ENCODE measurements around the gene GSTT2.
"Not testable (repeated sequence)": the region's sequence is repeated elsewhere in the genome, so short reads cannot be mapped to it uniquely, and the experiment has no call there.

The GSTT2 gene

DNA sequence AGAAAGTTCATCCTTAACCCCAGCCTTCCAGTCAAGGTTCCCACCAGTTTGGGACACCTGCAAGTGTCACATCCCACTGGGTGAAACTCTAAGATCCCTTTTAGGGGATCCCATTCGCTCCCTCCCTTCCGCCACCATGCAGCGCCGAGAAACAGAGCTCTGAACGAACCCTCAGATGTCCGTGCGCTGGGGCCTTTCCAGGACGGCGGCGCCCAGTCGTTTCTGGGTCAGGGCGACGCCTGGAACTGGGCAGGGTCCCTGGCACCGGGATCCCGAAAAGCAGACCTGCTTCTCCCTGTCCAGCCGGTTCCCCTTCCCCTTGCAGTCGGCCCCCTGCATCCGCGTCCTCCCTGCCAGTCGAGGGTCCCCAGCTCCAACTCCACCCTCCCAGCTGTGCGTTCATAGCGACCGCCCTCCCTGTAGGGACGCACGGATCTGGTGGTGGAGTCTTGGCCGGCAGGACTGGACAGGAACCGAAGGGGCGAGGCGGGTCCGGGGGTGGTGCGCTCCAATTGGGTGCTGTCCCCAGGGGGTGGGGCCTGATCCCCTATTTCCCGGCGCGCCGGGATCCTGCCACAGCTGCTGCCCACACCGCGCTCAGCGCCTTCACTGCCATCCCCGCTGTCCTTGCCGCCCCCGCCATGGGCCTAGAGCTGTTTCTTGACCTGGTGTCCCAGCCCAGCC lies at the start of gene GSTT2:
GSTT2 (plus strand) TSS at position 578 of the 684 bp plus-strand sequence.
- DNase-seq = not testable (repeated sequence)

DNA sequence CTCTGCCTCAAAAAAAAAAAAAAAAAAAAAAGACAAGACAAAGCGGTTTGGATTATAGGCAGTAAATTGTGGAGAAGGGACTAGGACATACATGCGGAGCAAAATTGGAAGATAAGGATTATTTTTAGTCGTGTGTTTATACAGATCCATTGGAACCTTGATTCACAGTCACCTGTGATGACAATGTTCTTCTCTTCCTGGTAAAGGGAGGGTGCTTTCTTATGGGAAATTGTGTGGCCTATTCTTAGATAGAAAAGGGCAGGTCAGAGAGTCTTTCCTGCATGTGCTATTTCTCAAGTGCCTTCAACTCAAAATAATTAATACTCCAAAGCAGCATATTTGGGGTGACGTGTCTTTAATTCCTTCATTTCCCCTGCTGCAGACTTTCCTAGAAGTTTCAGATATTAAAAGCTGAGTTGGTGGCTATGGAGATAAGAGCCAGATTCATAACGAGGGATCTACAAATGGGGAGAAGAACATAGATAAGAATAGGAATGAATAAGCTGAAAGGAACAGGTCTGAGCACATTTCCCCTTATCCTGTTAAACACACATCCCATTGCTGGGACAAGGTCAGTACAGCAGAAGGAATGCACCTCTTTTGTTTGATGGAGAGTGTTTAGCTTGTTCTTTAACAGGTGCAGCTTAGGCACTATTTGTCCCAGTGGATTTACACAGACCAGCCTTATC lies 41.5 kb upstream of the GSTT2 start:
- DNase-seq = no peak

GRCh38 chr22:23939017-23939357 lies 40.9 kb upstream of the GSTT2 start:
- no peak for DNase-seq

GRCh38 chr22:23940166-23940565 lies 39.8 kb upstream of the GSTT2 start:
- DNase-seq = not testable (repeated sequence)

GRCh38 chr22:23947391-23947790 lies 32.5 kb upstream of the GSTT2 start:
- not testable (repeated sequence) for DNase-seq

DNA sequence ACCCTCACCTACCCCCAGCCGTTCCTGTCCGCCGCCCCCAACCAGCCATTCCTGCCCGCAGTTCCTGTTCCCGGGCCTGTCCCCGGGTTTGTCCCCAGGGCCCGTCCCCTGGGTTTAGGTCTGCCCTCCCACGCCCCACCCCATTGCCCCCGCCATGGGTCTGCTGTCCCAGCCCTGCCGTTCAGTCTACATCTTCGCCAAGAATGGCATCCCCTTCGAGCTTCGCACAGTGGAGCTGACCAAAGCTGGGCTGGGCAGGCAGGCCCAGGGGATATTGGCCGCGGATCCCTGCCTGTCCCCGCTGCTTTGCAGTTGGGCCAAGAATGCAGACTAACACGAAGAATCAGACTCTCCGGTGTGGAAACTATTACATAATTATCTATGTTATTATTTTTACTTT lies 30.2 kb upstream of the GSTT2 start:
- DNase-seq = not testable (repeated sequence)

DNA sequence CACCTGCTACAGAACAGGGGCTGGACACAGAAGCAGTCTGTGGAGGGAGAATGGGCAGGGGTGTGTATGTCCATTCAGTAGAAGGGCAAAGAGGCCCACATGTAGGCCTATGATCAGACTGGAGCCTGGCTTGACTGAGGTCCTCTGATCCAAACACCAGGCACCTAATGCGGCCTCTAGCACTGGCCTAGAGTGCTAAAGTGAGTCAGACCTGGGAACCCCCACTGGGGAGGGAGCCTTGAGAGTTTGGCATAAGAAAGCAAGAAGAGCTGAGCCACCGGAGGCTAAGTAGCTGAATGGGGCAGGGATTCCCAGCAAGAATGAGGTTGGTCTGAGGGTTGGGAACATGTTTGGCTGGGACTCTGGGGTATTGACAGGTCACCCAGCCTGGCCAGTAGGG lies 28.6 kb upstream of the GSTT2 start:
- not testable (repeated sequence) for DNase-seq

DNA sequence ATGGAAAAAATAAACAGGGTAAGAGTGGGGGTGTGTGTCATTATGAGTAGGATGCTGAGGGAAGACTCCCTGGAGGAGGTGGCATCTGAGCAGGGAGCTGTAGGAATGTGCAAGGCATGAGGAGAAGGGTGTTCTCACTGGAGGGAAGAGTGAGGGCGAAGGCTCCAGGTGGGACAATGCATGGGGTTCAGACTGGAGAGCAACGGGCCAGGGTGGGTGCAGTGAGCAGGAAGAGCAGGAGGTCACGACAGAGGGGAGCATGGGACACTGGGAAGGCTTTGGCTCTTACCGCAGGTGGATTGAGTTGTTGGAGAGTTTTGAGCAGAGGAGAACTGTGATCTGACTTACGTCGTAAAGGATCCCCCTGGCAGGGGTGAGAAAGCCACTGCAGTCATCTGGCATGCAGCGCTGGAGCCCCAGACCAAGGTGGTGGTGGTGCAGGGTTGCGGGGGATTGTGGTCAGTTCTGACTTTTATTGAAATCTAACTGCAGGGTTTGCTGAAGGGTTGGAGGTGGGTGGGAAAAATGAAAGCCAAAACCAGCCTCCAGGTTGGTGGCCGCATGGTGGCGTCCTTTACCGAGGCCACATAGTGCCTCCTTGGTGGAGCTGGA lies 27.0 kb upstream of the GSTT2 start:
- not testable (repeated sequence) for DNase-seq

DNA sequence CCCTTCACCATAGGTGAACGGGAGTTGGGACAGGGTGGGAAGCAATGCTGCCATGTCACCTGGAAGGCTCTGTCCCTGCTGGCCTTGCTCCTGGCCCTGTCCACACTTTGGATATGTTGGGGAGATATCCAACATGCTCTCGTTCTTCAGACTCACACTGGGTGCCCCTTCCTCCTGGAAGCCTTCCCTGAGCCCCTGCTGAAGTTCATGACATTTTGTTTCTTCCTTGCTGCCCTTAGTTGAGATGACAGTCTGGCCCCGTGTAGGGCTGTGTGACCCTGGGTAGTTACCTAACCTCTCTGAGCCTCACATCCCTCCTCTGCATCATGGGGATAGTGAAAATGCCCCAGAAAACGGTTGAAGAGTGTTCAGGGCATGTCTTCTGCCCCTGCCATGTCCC lies 26.4 kb upstream of the GSTT2 start:
- not testable (repeated sequence) for DNase-seq

DNA sequence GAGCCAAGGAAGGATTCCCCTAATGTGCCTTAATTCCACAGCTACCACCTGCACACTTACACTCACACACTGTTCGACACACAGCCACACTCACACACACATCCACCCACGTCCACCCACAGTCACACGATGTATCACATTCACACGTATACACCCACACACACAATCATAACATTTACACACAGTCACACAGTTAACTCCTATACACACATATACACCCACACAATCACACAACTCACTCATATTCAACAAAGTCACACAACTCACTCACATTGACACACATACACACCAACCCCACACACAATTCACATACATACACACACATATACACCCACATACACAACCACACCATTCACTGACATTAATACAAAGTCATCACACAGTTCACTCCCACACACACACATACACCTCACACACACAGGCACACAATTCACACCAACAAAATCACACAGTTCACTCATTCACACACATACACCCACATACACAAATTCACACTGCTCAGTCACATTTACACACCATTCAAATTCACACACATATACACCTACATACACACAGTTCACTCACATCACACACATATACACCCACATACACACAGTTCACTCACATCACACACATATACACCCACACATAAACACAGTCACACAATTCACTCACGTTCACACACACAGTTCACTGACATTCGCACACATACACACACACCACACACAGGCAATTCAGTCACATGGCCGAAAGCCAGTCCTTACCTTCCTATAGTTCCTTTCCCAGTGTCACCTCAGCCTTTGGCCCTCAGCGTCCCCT lies 25.5 kb upstream of the GSTT2 start:
- not testable (repeated sequence) for DNase-seq

DNA sequence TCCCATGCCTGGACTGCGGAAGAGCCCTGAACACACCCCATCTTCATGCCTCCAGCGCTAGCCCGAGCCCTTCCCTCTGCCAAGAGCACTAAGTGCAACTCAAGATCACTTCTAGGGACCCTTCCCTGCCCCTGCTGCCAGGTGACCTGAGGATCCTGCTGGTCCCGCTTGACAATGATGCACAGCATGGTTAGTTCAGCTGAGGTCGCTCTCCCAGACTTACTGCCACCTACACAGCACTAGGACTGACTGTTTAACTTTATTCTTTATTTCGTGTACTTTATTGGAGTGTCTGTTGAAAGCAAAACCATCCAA lies 25.0 kb upstream of the GSTT2 start:
- not testable (repeated sequence) for DNase-seq

GRCh38 chr22:23955886-23956285 lies 24.0 kb upstream of the GSTT2 start:
- DNase-seq = not testable (repeated sequence)

DNA sequence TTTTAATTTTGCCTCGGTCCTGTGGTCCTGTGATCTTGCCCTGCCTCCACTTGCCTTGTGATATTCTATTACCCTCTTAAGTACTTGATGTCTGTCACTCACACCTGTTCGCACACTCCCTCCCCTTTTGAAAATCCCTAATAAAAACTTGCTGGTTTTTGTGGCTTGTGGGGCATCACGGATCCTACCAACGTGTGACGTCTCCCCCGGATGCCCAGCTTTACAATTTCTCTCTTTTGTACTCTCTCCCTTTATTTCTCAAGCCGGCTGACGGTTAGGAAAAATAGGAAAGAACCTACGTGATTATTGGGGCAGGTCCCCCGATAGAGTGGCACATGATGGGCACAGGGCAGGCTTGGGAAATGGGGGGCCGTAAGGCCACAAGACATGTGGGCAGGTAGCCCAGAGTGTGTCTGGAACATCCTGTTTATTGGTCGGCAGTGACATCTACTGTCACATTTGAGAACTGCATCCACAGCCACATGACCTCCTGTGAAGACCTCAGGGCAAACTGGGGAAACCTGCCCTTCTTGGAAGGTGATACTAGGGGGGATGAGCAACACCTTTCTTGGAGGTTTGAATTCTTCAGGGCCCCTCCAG lies 23.5 kb upstream of the GSTT2 start:
- DNase-seq = peak; percentile 78

DNA sequence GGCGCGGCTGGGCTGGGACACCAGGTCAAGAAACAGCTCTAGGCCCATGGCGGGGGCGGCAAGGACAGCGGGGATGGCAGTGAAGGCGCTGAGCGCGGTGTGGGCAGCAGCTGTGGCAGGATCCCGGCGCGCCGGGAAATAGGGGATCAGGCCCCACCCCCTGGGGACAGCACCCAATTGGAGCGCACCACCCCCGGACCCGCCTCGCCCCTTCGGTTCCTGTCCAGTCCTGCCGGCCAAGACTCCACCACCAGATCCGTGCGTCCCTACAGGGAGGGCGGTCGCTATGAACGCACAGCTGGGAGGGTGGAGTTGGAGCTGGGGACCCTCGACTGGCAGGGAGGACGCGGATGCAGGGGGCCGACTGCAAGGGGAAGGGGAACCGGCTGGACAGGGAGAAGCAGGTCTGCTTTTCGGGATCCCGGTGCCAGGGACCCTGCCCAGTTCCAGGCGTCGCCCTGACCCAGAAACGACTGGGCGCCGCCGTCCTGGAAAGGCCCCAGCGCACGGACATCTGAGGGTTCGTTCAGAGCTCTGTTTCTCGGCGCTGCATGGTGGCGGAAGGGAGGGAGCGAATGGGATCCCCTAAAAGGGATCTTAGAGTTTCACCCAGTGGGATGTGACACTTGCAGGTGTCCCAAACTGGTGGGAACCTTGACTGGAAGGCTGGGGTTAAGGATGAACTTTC lies 18.7 kb upstream of the GSTT2 start, which contains the start of gene GSTT2B:
GSTT2B (minus strand) TSS at position 112 of the 688 bp plus-strand sequence; CDS start at position 48, 64 bp downstream.
- DNase-seq = not testable (repeated sequence)

DNA sequence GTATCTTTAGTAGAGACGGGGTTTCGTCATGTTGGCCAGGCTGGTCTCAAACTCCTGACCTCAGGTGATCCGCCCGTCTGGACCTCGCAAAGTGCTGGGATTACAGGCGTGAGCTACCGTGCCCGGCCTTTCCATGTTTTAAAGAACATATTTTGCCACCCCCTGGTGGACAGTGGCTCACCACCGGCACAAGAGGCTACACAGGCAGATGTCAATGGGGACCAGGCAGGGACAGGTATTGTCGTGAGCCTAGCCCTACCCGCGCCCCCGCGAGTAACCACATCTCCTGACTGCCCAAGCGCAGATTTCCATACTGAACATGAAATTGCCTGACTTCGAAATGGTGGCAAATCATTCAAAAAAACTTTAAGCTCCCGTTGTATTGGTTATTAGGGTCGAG lies 13.8 kb upstream of the GSTT2 start:
- not testable (repeated sequence) for DNase-seq

DNA sequence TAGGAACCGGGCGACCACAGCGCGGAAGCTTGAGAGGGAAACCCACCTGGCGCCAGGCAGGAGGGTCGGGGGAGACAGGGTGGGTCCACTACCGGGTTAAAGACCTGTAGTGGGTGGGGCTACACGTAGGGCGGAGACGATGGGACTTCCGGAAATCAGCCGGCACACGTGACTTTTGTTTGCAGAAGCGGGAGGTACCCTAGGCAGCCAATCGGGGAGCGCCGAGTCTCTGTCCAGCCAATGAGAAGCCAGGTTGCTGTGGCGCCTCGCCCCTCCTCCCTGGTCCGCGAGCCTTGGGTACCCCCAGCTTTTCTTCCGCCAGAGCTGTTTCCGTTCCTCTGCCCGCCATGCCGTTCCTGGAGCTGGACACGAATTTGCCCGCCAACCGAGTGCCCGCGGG lies 13.4 kb upstream of the GSTT2 start, which contains the start of gene DDTL:
DDTL (plus strand) TSS at position 321 of the 400 bp plus-strand sequence; CDS start at position 348, 27 bp downstream.
- not testable (repeated sequence) for DNase-seq

DNA sequence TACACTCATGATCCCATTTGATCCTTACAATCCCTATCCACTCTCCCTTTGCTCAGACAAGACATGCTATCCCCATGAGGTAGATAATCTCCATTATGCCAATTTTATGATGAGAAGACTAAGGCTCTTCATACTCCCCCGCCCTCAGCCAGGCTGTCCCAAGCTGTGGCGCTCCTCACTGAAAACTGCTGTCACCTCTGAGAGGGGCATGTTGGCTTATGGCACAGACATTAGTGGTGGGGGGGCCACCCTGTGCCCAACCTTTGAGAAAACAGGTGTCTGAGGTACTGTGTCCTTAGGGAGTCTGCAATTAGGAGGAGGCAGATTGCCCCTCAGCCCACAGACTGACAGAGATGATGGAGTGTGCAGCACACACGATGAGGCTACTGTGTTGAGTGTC lies 10.9 kb upstream of the GSTT2 start:
- no peak for DNase-seq

GRCh38 chr22:23970201-23970641 lies 9.7 kb upstream of the GSTT2 start:
- no peak for DNase-seq

- DNase-seq = no peak
These were observed 9.0 kb upstream of the GSTT2 start for GRCh38 chr22:23970816-23971486.

DNA sequence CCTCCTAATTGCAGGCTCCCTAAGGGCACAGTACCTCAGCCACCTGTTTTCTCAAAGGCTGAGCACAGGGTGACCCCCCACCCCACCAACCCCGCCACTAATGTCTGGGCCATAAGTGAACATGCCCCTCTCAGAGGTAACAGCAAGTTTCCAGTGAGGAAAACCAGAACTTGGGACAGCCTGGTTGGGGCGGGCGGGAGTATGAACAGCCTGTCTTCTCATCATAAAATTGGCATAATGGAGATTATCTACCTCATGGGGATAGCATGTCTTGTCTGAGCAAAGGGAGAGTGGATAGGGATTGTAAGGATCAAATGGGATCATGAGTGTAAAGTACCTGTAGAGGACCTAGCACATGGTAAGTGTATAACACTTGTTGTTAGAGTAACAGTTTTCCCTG lies 8.0 kb upstream of the GSTT2 start:
- DNase-seq = not testable (repeated sequence)

GRCh38 chr22:23974345-23974744 lies 5.6 kb upstream of the GSTT2 start, which contains the start of gene DDT:
Gene DDT (minus strand): TSS chr22:23974441. CDS start chr22:23974414, 27 bp downstream.
- not testable (repeated sequence) for DNase-seq
